ENCODE data around the gene NUTM2G. TPM values are rescaled to one million over a fixed set of nuclear protein-coding genes. Genes with fewer than 3 reads are reported as not detected.
"Not testable (repeated sequence)": the region's sequence is repeated elsewhere in the genome, so short reads cannot be mapped to it uniquely, and the experiment has no call there.

NUTM2G gene
- total RNA-seq, 1 experiment from 2014 or later: 0.07 TPM

- DNase-seq: peak; percentile 11
- H3K36me3 ChIP-seq (replicated peaks; ENCODE audit: control insufficient read depth, insufficient read depth, low read length); H3K4me3 ChIP-seq (ENCODE audit: insufficient read depth, low read depth, low read length); H3K27me3 ChIP-seq (ENCODE audit: control insufficient read depth, insufficient read depth, low read length): not testable (repeated sequence)
These were observed 5.5 kb downstream of the NUTM2G start for GRCh38 chr9:96934097-96934496.

DNA sequence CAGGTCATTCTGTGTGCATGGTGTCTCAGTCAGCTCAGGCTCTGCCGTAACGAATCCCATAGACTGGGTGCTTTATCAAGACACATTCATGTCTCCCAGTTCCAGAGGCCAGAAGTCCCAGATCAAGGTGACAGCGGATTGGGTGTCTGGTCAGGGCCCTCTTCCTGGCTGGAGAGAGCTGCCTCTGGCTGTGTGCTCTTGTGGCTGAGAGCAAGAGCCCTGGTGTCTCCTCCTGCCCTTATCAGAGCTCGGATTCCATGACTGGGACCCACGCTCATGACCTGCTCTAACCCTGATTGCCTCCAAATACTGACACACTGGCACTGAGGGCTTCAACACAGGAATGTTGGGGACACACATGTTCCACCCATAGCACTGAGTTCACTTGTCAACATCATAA is 6.1 kb downstream of the NUTM2G start:
- not testable (repeated sequence) for H3K4me3 ChIP-seq (ENCODE audit: insufficient read depth, low read depth, low read length); H3K27me3 ChIP-seq (ENCODE audit: control insufficient read depth, insufficient read depth, low read length); H3K36me3 ChIP-seq (replicated peaks; ENCODE audit: control insufficient read depth, insufficient read depth, low read length)
- peak; percentile 5 for DNase-seq

DNA sequence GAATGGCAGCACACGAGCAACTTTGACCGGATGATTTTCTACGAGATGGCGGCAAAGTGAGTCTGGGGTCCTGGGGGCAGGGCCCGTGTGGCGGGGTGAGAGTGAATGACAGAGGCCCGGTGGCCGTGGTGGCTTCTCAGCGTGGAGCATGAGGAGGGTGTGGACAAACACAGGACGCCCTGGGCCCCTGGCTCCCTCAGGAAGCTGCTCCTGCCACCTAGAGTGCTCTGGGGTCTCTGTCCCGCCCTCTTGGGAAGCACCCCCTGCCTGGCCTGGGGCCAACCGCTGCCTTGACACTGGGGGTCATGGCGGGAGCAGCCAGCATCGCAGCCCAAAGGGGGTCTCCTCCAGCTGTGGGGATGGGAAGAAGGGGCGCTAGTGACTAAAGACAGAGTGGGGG is 6.8 kb downstream of the NUTM2G start:
- not testable (repeated sequence) for H3K27me3 ChIP-seq (ENCODE audit: control insufficient read depth, insufficient read depth, low read length); H3K36me3 ChIP-seq (replicated peaks; ENCODE audit: control insufficient read depth, insufficient read depth, low read length); H3K4me3 ChIP-seq (ENCODE audit: insufficient read depth, low read depth, low read length)
- peak; percentile 22 for DNase-seq

DNA sequence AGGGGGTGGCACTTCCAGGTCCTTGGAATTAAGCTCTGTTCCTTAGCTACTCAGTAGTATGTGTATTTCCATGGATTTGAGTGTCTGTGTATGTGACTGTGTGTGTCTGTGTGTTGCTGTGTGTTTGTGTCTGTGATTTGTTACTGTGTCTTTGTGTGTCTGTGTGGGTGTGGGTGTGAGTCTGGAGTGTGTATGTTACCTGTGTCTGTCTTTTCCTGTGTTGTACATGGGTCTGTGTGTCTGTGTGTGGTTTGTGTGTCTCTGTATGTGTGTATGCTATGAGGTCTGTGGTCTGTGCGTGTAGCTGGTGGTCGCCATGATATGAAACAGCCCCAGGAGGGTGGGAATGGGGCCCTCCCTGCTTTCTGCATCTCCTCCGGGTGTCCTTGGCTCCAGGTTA is 8.8 kb downstream of the NUTM2G start:
- not testable (repeated sequence) for H3K36me3 ChIP-seq (replicated peaks; ENCODE audit: control insufficient read depth, insufficient read depth, low read length); DNase-seq; H3K4me3 ChIP-seq (ENCODE audit: insufficient read depth, low read depth, low read length); H3K27me3 ChIP-seq (ENCODE audit: control insufficient read depth, insufficient read depth, low read length)

- H3K36me3 ChIP-seq (replicated peaks; ENCODE audit: control insufficient read depth, insufficient read depth, low read length): not testable (repeated sequence)
These were observed 10.5 kb downstream of the NUTM2G start for GRCh38 chr9:96938957-96939665.

GRCh38 chr9:96940982-96941381 is 12.3 kb downstream of the NUTM2G start:
- H3K27me3 ChIP-seq (ENCODE audit: control insufficient read depth, insufficient read depth, low read length); H3K36me3 ChIP-seq (replicated peaks; ENCODE audit: control insufficient read depth, insufficient read depth, low read length); DNase-seq; H3K4me3 ChIP-seq (ENCODE audit: insufficient read depth, low read depth, low read length): not testable (repeated sequence)

More at GRCh38 chr9:96938957-96939665, 10.5 kb downstream of the NUTM2G start:
- H3K27me3 ChIP-seq (ENCODE audit: control insufficient read depth, insufficient read depth, low read length); H3K4me3 ChIP-seq (ENCODE audit: insufficient read depth, low read depth, low read length); DNase-seq: not testable (repeated sequence)

DNA sequence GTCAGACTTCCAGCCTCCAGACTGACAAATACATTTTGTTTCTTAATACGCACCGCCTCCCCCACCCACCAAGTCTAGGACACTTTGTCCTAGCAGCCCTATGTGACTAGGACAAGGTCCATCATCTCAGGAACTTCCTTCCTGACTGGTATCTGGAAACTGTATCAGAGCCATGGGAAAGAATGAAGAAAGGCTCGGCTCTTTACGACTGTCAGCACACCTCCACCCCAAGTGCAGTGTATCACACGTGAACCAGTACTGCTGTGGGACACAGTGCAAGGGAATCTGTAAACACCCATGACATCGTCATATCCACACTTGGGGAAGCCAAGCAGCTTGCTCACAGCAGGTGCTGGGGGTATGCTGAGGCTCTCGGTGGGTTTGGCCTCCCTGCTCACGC is 13.0 kb downstream of the NUTM2G start:
- not testable (repeated sequence) for DNase-seq; H3K4me3 ChIP-seq (ENCODE audit: insufficient read depth, low read depth, low read length); H3K36me3 ChIP-seq (replicated peaks; ENCODE audit: control insufficient read depth, insufficient read depth, low read length); H3K27me3 ChIP-seq (ENCODE audit: control insufficient read depth, insufficient read depth, low read length)

GRCh38 chr9:96942181-96942580 is 13.5 kb downstream of the NUTM2G start:
- not testable (repeated sequence) for H3K4me3 ChIP-seq (ENCODE audit: insufficient read depth, low read depth, low read length); DNase-seq; H3K27me3 ChIP-seq (ENCODE audit: control insufficient read depth, insufficient read depth, low read length); H3K36me3 ChIP-seq (replicated peaks; ENCODE audit: control insufficient read depth, insufficient read depth, low read length)

- H3K36me3 ChIP-seq (replicated peaks; ENCODE audit: control insufficient read depth, insufficient read depth, low read length); DNase-seq; H3K4me3 ChIP-seq (ENCODE audit: insufficient read depth, low read depth, low read length); H3K27me3 ChIP-seq (ENCODE audit: control insufficient read depth, insufficient read depth, low read length): not testable (repeated sequence)
These were observed 20.7 kb downstream of the NUTM2G start for GRCh38 chr9:96949346-96949745.

GRCh38 chr9:96950539-96950938 is 21.9 kb downstream of the NUTM2G start:
- not testable (repeated sequence) for DNase-seq; H3K36me3 ChIP-seq (replicated peaks; ENCODE audit: control insufficient read depth, insufficient read depth, low read length); H3K4me3 ChIP-seq (ENCODE audit: insufficient read depth, low read depth, low read length)

GRCh38 chr9:96967591-96967990 is 38.9 kb downstream of the NUTM2G start:
- not testable (repeated sequence) for H3K36me3 ChIP-seq (replicated peaks; ENCODE audit: control insufficient read depth, insufficient read depth, low read length); H3K4me3 ChIP-seq (ENCODE audit: insufficient read depth, low read depth, low read length); H3K27me3 ChIP-seq (ENCODE audit: control insufficient read depth, insufficient read depth, low read length)
- peak; percentile 5 for DNase-seq

More at GRCh38 chr9:96950539-96950938, 21.9 kb downstream of the NUTM2G start:
- H3K27me3 ChIP-seq (ENCODE audit: control insufficient read depth, insufficient read depth, low read length): not testable (repeated sequence)

- H3K4me3 ChIP-seq (ENCODE audit: insufficient read depth, low read depth, low read length); H3K27me3 ChIP-seq (ENCODE audit: control insufficient read depth, insufficient read depth, low read length); H3K36me3 ChIP-seq (replicated peaks; ENCODE audit: control insufficient read depth, insufficient read depth, low read length); DNase-seq: not testable (repeated sequence)
These were observed 43.9 kb downstream of the NUTM2G start for GRCh38 chr9:96972552-96972951.

DNA sequence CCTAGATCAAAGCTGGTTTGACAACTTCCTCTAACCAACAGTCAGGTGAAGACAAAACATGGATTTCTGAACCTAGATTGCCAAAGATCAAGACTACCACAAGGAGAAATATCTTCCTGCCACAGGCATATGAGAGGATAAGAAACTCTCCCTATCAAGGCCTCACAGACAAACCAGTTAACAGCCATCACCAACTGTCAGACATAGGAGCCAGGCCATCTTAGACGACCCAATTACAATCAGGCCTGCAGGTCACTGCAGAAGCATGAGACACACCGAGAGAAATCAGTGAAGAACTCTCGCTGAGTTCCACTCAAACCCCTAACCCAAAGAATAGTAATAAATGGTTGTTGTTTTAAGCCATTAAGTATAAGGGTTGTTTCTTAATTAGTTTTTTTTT is 45.4 kb downstream of the NUTM2G start:
- not testable (repeated sequence) for DNase-seq; H3K36me3 ChIP-seq (replicated peaks; ENCODE audit: control insufficient read depth, insufficient read depth, low read length); H3K4me3 ChIP-seq (ENCODE audit: insufficient read depth, low read depth, low read length); H3K27me3 ChIP-seq (ENCODE audit: control insufficient read depth, insufficient read depth, low read length)

- not testable (repeated sequence) for DNase-seq; H3K36me3 ChIP-seq (replicated peaks; ENCODE audit: control insufficient read depth, insufficient read depth, low read length); H3K4me3 ChIP-seq (ENCODE audit: insufficient read depth, low read depth, low read length); H3K27me3 ChIP-seq (ENCODE audit: control insufficient read depth, insufficient read depth, low read length)
These were observed 55.0 kb downstream of the NUTM2G start for GRCh38 chr9:96983496-96984122.

GRCh38 chr9:96984139-96984538 is 55.5 kb downstream of the NUTM2G start:
- DNase-seq; H3K27me3 ChIP-seq (ENCODE audit: control insufficient read depth, insufficient read depth, low read length); H3K36me3 ChIP-seq (replicated peaks; ENCODE audit: control insufficient read depth, insufficient read depth, low read length); H3K4me3 ChIP-seq (ENCODE audit: insufficient read depth, low read depth, low read length): not testable (repeated sequence)

All from H7 (cell line).